Heart right ventricle (tissue), 16 donors: ENCODE measurements around the gene VPS8. TPM values are rescaled to one million over a fixed set of nuclear protein-coding genes. Genes with fewer than 3 reads are reported as not detected.

Source experiments
- ATAC-seq, 8 donors: fragments of 200-7000 bp; cut with Tn5 transposase; one replicate each; pipeline ENCODE4 v1.9.1; 2020; ENCODE audit warnings: mild to moderate bottlenecking in 8 of 8, moderate library complexity in 8 of 8, moderate number of reproducible peaks in 1 of 8
- DNase-seq, 2 donors: peaks; one replicate each; pipeline ENCODE4 v3.0.0-alpha.2; 2020
- H3K27ac ChIP-seq, 10 donors: fragments of 200-600 bp; sonication (generic) in 2 of 10; one replicate each; pipeline versions ENCODE4 v1.5.0 to v1.8.0; 2020 to 2022; ENCODE audit warnings: mild to moderate bottlenecking in 3 of 10
- H3K27me3 ChIP-seq, 7 donors: fragments of 200-600 bp; one replicate each; pipeline ENCODE4 v1.8.0; 2021 to 2022; ENCODE audit warnings: mild to moderate bottlenecking in 2 of 7
- H3K36me3 ChIP-seq, 9 donors: fragments of 200-600 bp; sonication (generic) in 1 of 9; one replicate each; pipeline versions ENCODE4 v1.5.0 to v1.8.0; 2020 to 2022; ENCODE audit warnings: mild to moderate bottlenecking in 2 of 9
- H3K4me1 ChIP-seq, 9 donors: fragments of 200-600 bp; sonication (generic) in 1 of 9; one replicate each; pipeline versions ENCODE4 v1.5.0 to v1.8.0; 2020 to 2022; ENCODE audit warnings: mild to moderate bottlenecking in 4 of 9
- H3K4me3 ChIP-seq, 10 donors: fragments of 200-600 bp; sonication (generic) in 2 of 10; one replicate each; pipeline versions ENCODE4 v1.5.0 to v1.8.0; 2020 to 2022; ENCODE audit warnings: mild to moderate bottlenecking in 7 of 10, moderate library complexity in 2 of 10
- H3K9me3 ChIP-seq, 11 donors: fragments of 200-600 bp in 10 of 11; sonication (generic) in 2 of 11; one replicate each; pipeline versions ENCODE4 v1.5.0 to v1.8.0; 2013 to 2022; ENCODE audit warnings: mild to moderate bottlenecking in 2 of 11, control low read depth in 1 of 11, moderate library complexity in 1 of 11
- CTCF ChIP-seq, 9 donors: fragments of 200-600 bp; sonication (generic) in 2 of 9; IDR thresholded peaks; one replicate each; pipeline versions ENCODE4 v1.5.0 to v1.8.0; 2021 to 2022; ENCODE audit warnings: antibody characterized with exemption in 9 of 9, mild to moderate bottlenecking in 5 of 9, moderate library complexity in 1 of 9
- WGBS, 2 donors: extraction: QIAGEN DNeasy Blood & Tissue Kit; methylation state at CpG; one replicate each; pipeline ENCODE4 v1.1.7; 2013; ENCODE audit warnings: inconsistent platforms in 1 of 2; 5-methylcytosine and 5-hydroxymethylcytosine counted together
- intact Hi-C, 10 donors: fragments of 100-400 bp; cut with DNase I; formaldehyde crosslinking; loops; one replicate each; pipeline versions ENCODE4 v1.11.1 to v1.14.2; 2022
- polyA plus RNA-seq, 2 donors: library from polyadenylated mRNA; stranded (reverse); fragments of 200-250 nt; gene quantifications; one replicate each; pipeline ENCODE4 v1.2.3, GENCODE V29; 2013
- total RNA-seq, 10 donors: library from RNA; stranded (reverse); fragmentation: NEBNext Ultra II Directional in 3 of 10; extraction: Animal tissue kit (Norgen Biotek cat#: 25700) in 3 of 10; gene quantifications; one replicate each; pipeline versions ENCODE4 v1.2.1 to v1.2.4, GENCODE V29; 2021 to 2023
- donor health status: Arrhythmogenic right ventricular cardiomyopathy.
- donor health status: ischemic (EF 13 %, LVEDD 7.1; RV severe dilation, severe dysfunction).
- donor health status: healthy with polysubstance abuse.
- donor health status: DM: no; HTN: yes; CAD: no.
- donor health status: DM: no; HTN: no; CAD: no.
- donor health status: ischemic (EF 25% LVEDD 6.9; RV normal size, moderate dysfunction).
- donor health status: ischemic (EF 25% LVEDD 5.7; RV mildly dilated, moderate dysfunction).
- donor health status: healthy.
- donor health status: DM: yes; HTN: yes; CAD: no.
- donor health status: Ischemic cardiomyopathy.
- donor health status: ischemic (EF 35%, LVEDD 5.7; RV mildly dilated, moderate dysfunction).
- donor health status: nonischemic (EF 11% LVEDD 7.7; RV severe dilation, severe dysfunction).
- donor health status: DM: yes; HTN: yes; CAD: no.
- donor health status: PGD.
- donor health status: ischemic (EF 29% LVEDD 5.4; RV normal size, mild dysfunction).
- donor health status: nonischemic (EF 23%, LVEDD 6.1; RV moderate dilation, normal function).

Gene VPS8
- total and polyA plus RNA-seq, 12 donors: 11.1 to 123 (median 80.6) TPM

- no peak for TF ChIP-seq CTCF (IDR thresholded peaks at IDR 0.05)
- no peaks in the 10 kb centered on the region for H3K27me3 ChIP-seq
- 40 to 66% methylated on average over 1 of the region's 1 CpG for WGBS, 2 donors
- peaks cover 0 to 10% (median 4%) of the 10 kb centered on the region in 9 donors for H3K4me1 ChIP-seq
- H3K27ac ChIP-seq: no peak overlapping the region
- no peak for DNase-seq
- H3K36me3 ChIP-seq: peaks cover 0 to 84% (median 7%) of the 10 kb centered on the region in 9 donors
- no peak for ATAC-seq
- H3K4me3 ChIP-seq: no peak overlapping the region
- intact Hi-C loops: no loop called here
- H3K9me3 ChIP-seq: no peaks in the 10 kb centered on the region
These were observed 217.1 kb downstream of the VPS8 start for GRCh38 chr3:185029086-185029485.

GRCh38 chr3:185030399-185030798 lies 218.4 kb downstream of the VPS8 start:
- Histone ChIP-seq H3K36me3 (peaks cover 0 to 73% (median 4%) of the 10 kb centered on the region in 9 donors), H3K4me3 (no peak overlapping the region), H3K27ac (no peak overlapping the region), H3K4me1 (peaks cover 0 to 2% (median 0%) of the 10 kb centered on the region in 9 donors), H3K27me3 (no peaks in the 10 kb centered on the region), H3K9me3 (no peaks in the 10 kb centered on the region)
- DNase-seq (no peak), ATAC-seq (no peak)
- no peak for TF ChIP-seq CTCF (IDR thresholded peaks at IDR 0.05)
- 99 to 100% methylated on average over 3 of the region's 3 CpGs for WGBS, 2 donors
- intact Hi-C loops: no loop called here

DNA sequence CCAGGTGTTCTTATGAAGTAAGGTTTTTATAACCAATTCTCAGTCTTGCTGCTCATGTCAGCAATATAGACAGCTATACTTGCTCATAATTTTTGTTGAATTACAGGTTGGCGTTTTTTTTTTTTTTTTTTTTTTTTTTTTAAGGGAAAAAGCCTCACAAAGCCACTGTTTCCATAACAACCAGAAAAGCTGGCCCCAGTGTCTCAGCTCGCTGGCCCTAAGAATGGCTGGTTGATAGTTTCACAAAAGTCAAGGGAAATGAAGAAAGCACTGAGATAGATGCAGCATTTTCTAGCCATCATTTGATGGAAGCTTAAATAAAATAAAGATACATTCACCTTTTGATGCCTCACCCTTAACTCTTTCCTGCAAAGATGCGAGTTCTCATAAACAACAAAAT lies 219.0 kb downstream of the VPS8 start:
- WGBS, 2 donors: 92 to 97% methylated on average over 3 of the region's 3 CpGs
- Histone ChIP-seq H3K4me1 (no peaks in the 10 kb centered on the region), H3K36me3 (peaks cover 0 to 73% (median 0%) of the 10 kb centered on the region in 9 donors), H3K27me3 (no peaks in the 10 kb centered on the region), H3K27ac (no peak overlapping the region), H3K9me3 (peaks cover 0 to 5% (median 0%) of the 10 kb centered on the region in 11 donors), H3K4me3 (no peak overlapping the region)
- intact Hi-C loops: no loop called here
- no peak for TF ChIP-seq CTCF (IDR thresholded peaks at IDR 0.05)
- no peak for ATAC-seq
- no peak for DNase-seq

GRCh38 chr3:185037801-185038200 lies 225.8 kb downstream of the VPS8 start:
- ATAC-seq: no peak
- intact Hi-C loops: no loop called here

More at GRCh38 chr3:185037801-185038200, 225.8 kb downstream of the VPS8 start:
- Histone ChIP-seq H3K36me3 (peaks cover 0 to 17% (median 0%) of the 10 kb centered on the region in 9 donors), H3K27ac (peak overlapping the region in 1 of 10 donors; percentile 49), H3K27me3 (no peaks in the 10 kb centered on the region), H3K4me1 (peaks cover 0 to 14% (median 0%) of the 10 kb centered on the region in 9 donors), H3K4me3 (no peak overlapping the region), H3K9me3 (peaks cover 0 to 22% (median 0%) of the 10 kb centered on the region in 11 donors)
- DNase-seq: no peak
- TF ChIP-seq CTCF (IDR thresholded peaks at IDR 0.05): no peak
- WGBS, 2 donors: 95 to 96% methylated on average over 1 of the region's 1 CpG
